Activated CD8-positive, alpha-beta memory T cell treated with anti-CD3 and anti-CD28 coated beads, Interleukin-2, amount 10 ng/mL, durations not matched to agents 7 days and 5 days (primary cell): ENCODE results near the gene DPP6. TPM values are rescaled to one million over a fixed set of nuclear protein-coding genes. Genes with fewer than 3 reads are reported as not detected.

Experiments
- ATAC-seq: fragments of 150-1000 bp; cut with Tn5 transposase; one replicate; pipeline ENCODE4 v1.10.0; 2021; ENCODE audit warnings: moderate library complexity
- CTCF ChIA-PET: fragments of 350-600 bp; sonication (Branson Sonifier 250); formaldehyde crosslinking; loops from one replicate; lab custom pipeline; 2021; ENCODE audit warnings: antibody characterized with exemption; lab: Charles Lee
- DNase-seq: peaks from one replicate; pipeline ENCODE4 v3.0.0-alpha.2; 2020
- H3K27ac Mint-ChIP-seq: one replicate; pipeline ENCODE4 v1.8.0; 2021; ENCODE audit warnings: mild to moderate bottlenecking, mixed read lengths
- H3K27me3 Mint-ChIP-seq: one replicate; pipeline ENCODE4 v1.8.0; 2021; ENCODE audit warnings: mixed read lengths
- H3K36me3 Mint-ChIP-seq: one replicate; pipeline ENCODE4 v1.8.0; 2021; ENCODE audit warnings: mild to moderate bottlenecking, mixed read lengths
- H3K4me1 Mint-ChIP-seq: one replicate; pipeline ENCODE4 v1.8.0; 2021; ENCODE audit warnings: mixed read lengths
- H3K4me3 Mint-ChIP-seq: one replicate; pipeline ENCODE4 v1.8.0; 2021; ENCODE audit warnings: mild to moderate bottlenecking, moderate library complexity, mixed read lengths
- H3K9me3 Mint-ChIP-seq: one replicate; pipeline ENCODE4 v1.8.0; 2022; ENCODE audit warnings: low read depth, mixed read lengths
- total RNA-seq, 2 experiments: library from RNA; stranded (reverse); gene quantifications; one replicate each; pipeline ENCODE4 v1.2.3, GENCODE V29; 2021

Gene DPP6
- total RNA-seq, 2 experiments from 2014 or later, result not detected

GRCh38 chr7:154437234-154437633, 385.0 kb downstream of the DPP6 start:
- H3K27ac Mint-ChIP-seq, result no peak overlapping the region
- peaks cover 4% of the 10 kb centered on the region for H3K9me3 Mint-ChIP-seq
- no peak overlapping the region for H3K4me3 Mint-ChIP-seq
- CTCF ChIA-PET, result no interaction called here
- H3K4me1 Mint-ChIP-seq, result no peaks in the 10 kb centered on the region
- DNase-seq (no peak), ATAC-seq (no peak)
- H3K36me3 Mint-ChIP-seq, result no peaks in the 10 kb centered on the region
- H3K27me3 Mint-ChIP-seq, result no peaks in the 10 kb centered on the region

GRCh38 chr7:154438571-154439367, 386.6 kb downstream of the DPP6 start:
- H3K27ac Mint-ChIP-seq, result no peak overlapping the region
- no peaks in the 10 kb centered on the region for H3K27me3 Mint-ChIP-seq
- CTCF ChIA-PET, result no interaction called here
- H3K36me3 Mint-ChIP-seq, result no peaks in the 10 kb centered on the region
- DNase-seq (no peak), ATAC-seq (no peak)
- H3K4me1 Mint-ChIP-seq, result no peaks in the 10 kb centered on the region
- H3K4me3 Mint-ChIP-seq, result no peak overlapping the region
- H3K9me3 Mint-ChIP-seq, result peaks cover 11% of the 10 kb centered on the region

GRCh38 chr7:154440058-154440457, 387.9 kb downstream of the DPP6 start:
- Mint-ChIP-seq H3K4me1 (no peaks in the 10 kb centered on the region), H3K27ac (no peak overlapping the region), H3K9me3 (peaks cover 7% of the 10 kb centered on the region), H3K4me3 (no peak overlapping the region), H3K27me3 (no peaks in the 10 kb centered on the region), H3K36me3 (no peaks in the 10 kb centered on the region)
- CTCF ChIA-PET, result no interaction called here
- no peak for DNase-seq
- no peak for ATAC-seq

- H3K4me3 Mint-ChIP-seq, result no peak overlapping the region
- H3K27me3 Mint-ChIP-seq, result no peaks in the 10 kb centered on the region
- no peaks in the 10 kb centered on the region for H3K36me3 Mint-ChIP-seq
Observed at GRCh38 chr7:154440651-154441050, 388.5 kb downstream of the DPP6 start.

GRCh38 chr7:154441811-154442210, 389.6 kb downstream of the DPP6 start:
- ATAC-seq, result no peak
- Mint-ChIP-seq H3K4me1 (no peaks in the 10 kb centered on the region), H3K36me3 (no peaks in the 10 kb centered on the region), H3K9me3 (peaks cover 10% of the 10 kb centered on the region), H3K27ac (no peak overlapping the region), H3K4me3 (no peak overlapping the region), H3K27me3 (no peaks in the 10 kb centered on the region)
- CTCF ChIA-PET, result no interaction called here
- DNase-seq, result no peak

More at GRCh38 chr7:154440651-154441050, 388.5 kb downstream of the DPP6 start:
- no peaks in the 10 kb centered on the region for H3K4me1 Mint-ChIP-seq
- H3K27ac Mint-ChIP-seq, result no peak overlapping the region
- H3K9me3 Mint-ChIP-seq, result peaks cover 10% of the 10 kb centered on the region
- ATAC-seq (no peak), DNase-seq (no peak)
- CTCF ChIA-PET, result no interaction called here

- H3K9me3 Mint-ChIP-seq, result peaks cover 10% of the 10 kb centered on the region
- no peaks in the 10 kb centered on the region for H3K27me3 Mint-ChIP-seq
- no peak overlapping the region for H3K4me3 Mint-ChIP-seq
- no peak for ATAC-seq
- DNase-seq, result no peak
- CTCF ChIA-PET, result no interaction called here
- no peak overlapping the region for H3K27ac Mint-ChIP-seq
- H3K4me1 Mint-ChIP-seq, result no peaks in the 10 kb centered on the region
- H3K36me3 Mint-ChIP-seq, result no peaks in the 10 kb centered on the region
Observed at GRCh38 chr7:154442939-154443338, 390.7 kb downstream of the DPP6 start.

GRCh38 chr7:154450451-154450850, 398.3 kb downstream of the DPP6 start:
- no peaks in the 10 kb centered on the region for H3K36me3 Mint-ChIP-seq
- no peaks in the 10 kb centered on the region for H3K27me3 Mint-ChIP-seq
- H3K4me3 Mint-ChIP-seq, result no peak overlapping the region
- CTCF ChIA-PET, result no interaction called here
- peaks cover 12% of the 10 kb centered on the region for H3K9me3 Mint-ChIP-seq
- H3K4me1 Mint-ChIP-seq, result no peaks in the 10 kb centered on the region
- ATAC-seq, result no peak
- no peak overlapping the region for H3K27ac Mint-ChIP-seq
- no peak for DNase-seq

- CTCF ChIA-PET, result no interaction called here
- Mint-ChIP-seq H3K27ac (no peak overlapping the region), H3K36me3 (no peaks in the 10 kb centered on the region), H3K9me3 (peaks cover 13% of the 10 kb centered on the region), H3K4me3 (no peak overlapping the region), H3K4me1 (no peaks in the 10 kb centered on the region), H3K27me3 (no peaks in the 10 kb centered on the region)
- ATAC-seq (no peak), DNase-seq (no peak)
Observed at GRCh38 chr7:154451480-154452457, 399.6 kb downstream of the DPP6 start.

- Mint-ChIP-seq H3K9me3 (peaks cover 6% of the 10 kb centered on the region), H3K4me1 (no peaks in the 10 kb centered on the region), H3K27ac (no peak overlapping the region), H3K4me3 (no peak overlapping the region), H3K36me3 (no peaks in the 10 kb centered on the region), H3K27me3 (no peaks in the 10 kb centered on the region)
- CTCF ChIA-PET, result no interaction called here
- ATAC-seq (no peak), DNase-seq (no peak)
Observed at GRCh38 chr7:154463794-154464193, 411.6 kb downstream of the DPP6 start.

GRCh38 chr7:154469652-154470051, 417.5 kb downstream of the DPP6 start:
- Mint-ChIP-seq H3K36me3 (no peaks in the 10 kb centered on the region), H3K9me3 (no peaks in the 10 kb centered on the region), H3K4me3 (no peak overlapping the region), H3K27me3 (no peaks in the 10 kb centered on the region), H3K27ac (no peak overlapping the region), H3K4me1 (no peaks in the 10 kb centered on the region)
- DNase-seq, result no peak
- CTCF ChIA-PET, result no interaction called here
- no peak for ATAC-seq

- Mint-ChIP-seq H3K9me3 (no peaks in the 10 kb centered on the region), H3K27me3 (no peaks in the 10 kb centered on the region), H3K4me3 (no peak overlapping the region), H3K27ac (no peak overlapping the region), H3K4me1 (no peaks in the 10 kb centered on the region), H3K36me3 (no peaks in the 10 kb centered on the region)
- ATAC-seq (no peak), DNase-seq (no peak)
- CTCF ChIA-PET, result no interaction called here
Observed at GRCh38 chr7:154472343-154472742, 420.1 kb downstream of the DPP6 start.

GRCh38 chr7:154473360-154473759, 421.2 kb downstream of the DPP6 start:
- Mint-ChIP-seq H3K4me3 (no peak overlapping the region), H3K9me3 (peaks cover 2% of the 10 kb centered on the region), H3K36me3 (no peaks in the 10 kb centered on the region), H3K27ac (no peak overlapping the region), H3K4me1 (no peaks in the 10 kb centered on the region), H3K27me3 (no peaks in the 10 kb centered on the region)
- CTCF ChIA-PET, result no interaction called here
- DNase-seq (no peak), ATAC-seq (no peak)

- no peaks in the 10 kb centered on the region for H3K4me1 Mint-ChIP-seq
- CTCF ChIA-PET, result no interaction called here
- DNase-seq (no peak), ATAC-seq (no peak)
- no peaks in the 10 kb centered on the region for H3K27me3 Mint-ChIP-seq
- H3K4me3 Mint-ChIP-seq, result no peak overlapping the region
- no peaks in the 10 kb centered on the region for H3K36me3 Mint-ChIP-seq
- H3K9me3 Mint-ChIP-seq, result peaks cover 2% of the 10 kb centered on the region
- no peak overlapping the region for H3K27ac Mint-ChIP-seq
Observed at GRCh38 chr7:154474903-154475520, 422.8 kb downstream of the DPP6 start.
